ENCODE data around the gene CDCP1.

- TF ChIP-seq, protein P1, sequence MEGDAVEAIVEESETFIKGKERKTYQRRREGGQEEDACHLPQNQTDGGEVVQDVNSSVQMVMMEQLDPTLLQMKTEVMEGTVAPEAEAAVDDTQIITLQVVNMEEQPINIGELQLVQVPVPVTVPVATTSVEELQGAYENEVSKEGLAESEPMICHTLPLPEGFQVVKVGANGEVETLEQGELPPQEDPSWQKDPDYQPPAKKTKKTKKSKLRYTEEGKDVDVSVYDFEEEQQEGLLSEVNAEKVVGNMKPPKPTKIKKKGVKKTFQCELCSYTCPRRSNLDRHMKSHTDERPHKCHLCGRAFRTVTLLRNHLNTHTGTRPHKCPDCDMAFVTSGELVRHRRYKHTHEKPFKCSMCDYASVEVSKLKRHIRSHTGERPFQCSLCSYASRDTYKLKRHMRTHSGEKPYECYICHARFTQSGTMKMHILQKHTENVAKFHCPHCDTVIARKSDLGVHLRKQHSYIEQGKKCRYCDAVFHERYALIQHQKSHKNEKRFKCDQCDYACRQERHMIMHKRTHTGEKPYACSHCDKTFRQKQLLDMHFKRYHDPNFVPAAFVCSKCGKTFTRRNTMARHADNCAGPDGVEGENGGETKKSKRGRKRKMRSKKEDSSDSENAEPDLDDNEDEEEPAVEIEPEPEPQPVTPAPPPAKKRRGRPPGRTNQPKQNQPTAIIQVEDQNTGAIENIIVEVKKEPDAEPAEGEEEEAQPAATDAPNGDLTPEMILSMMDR (IDR thresholded peaks at IDR 0.05; ENCODE audit: low read depth, low read length), result no peak
- TF ChIP-seq MAX (IDR thresholded peaks at IDR 0.05; ENCODE audit: low read depth, low read length), result no peak
- no peak for TF ChIP-seq MYC (IDR thresholded peaks at IDR 0.05; ENCODE audit: low read depth, low read length)
- no peak for TF ChIP-seq POLR2A (IDR thresholded peaks at IDR 0.05; ENCODE audit: extremely low read depth, insufficient read length)
Measured at GRCh38 chr3:45082142-45082538, 64.0 kb downstream of the CDCP1 start.

Data from NB4 (cell line).